Stimulated activated CD4-positive, alpha-beta T cell treated with anti-CD3 and anti-CD28 coated beads, Interleukin-2, amount 100 ng/mL, for 48 hours (primary cell): ENCODE results near the gene RGL4.

ENCODE experiments used
- DNase-seq, 2 donors: peaks; one replicate each; pipeline ENCODE4 v3.0.0-alpha.2; 2020

RGL4 gene

GRCh38 chr22:23744001-23744400 is 53.2 kb downstream of the RGL4 start:
- DNase-seq: no peak

GRCh38 chr22:23744485-23744884 is 53.7 kb downstream of the RGL4 start:
- DNase-seq: no peak

- DNase-seq: no peak
Observed at GRCh38 chr22:23745791-23746190, 55.0 kb downstream of the RGL4 start.
